GM20000 (cell line): ENCODE results near the gene PALLD.

Experiments used
- DNase-seq: peaks from one replicate; pipeline ENCODE4 v3.0.0; 2012; ENCODE audit warnings: low spot score
- TF ChIP-seq, protein P1 (sequence below): IDR thresholded peaks from 2 replicates; pipeline ENCODE4 v1.5.1; 2012; ENCODE audit warnings: mild to moderate bottlenecking, control low read depth; ENCODE audit errors: extremely low read depth, missing control alignments

Gene PALLD

DNA sequence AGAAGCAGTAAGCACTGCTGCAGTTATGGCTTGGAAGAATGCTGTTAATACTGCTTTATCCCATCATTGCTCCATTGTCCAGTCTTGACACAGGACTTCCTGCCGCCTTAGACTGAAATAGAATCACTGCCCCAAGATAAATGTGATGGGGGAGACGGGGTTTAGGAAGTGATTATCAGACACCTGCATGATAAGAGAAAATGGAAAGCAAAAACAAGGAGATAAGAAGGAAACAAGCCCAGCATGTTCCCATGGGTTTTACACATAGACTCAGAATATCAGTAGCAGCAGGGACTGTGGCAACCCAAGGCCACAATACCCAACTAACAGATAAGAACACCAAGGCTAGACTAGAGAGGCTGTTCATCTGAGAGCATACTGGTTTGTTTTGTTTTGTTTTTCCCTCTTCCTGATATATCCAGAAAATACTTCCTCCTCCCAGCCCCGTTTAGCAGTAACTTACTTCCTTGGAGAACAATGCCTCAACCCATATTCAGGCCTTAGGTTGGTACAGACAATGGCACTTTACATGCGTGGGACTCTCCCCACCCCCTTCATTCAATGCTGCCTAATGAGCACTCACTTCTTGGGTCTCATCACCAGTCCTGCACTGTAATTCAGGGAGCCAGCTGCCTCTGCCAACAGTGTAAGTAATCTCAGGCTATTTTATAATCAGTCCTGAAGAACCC lies 280.6 kb downstream of the PALLD start:
- DNase-seq: no peak
- TF ChIP-seq, protein P1, sequence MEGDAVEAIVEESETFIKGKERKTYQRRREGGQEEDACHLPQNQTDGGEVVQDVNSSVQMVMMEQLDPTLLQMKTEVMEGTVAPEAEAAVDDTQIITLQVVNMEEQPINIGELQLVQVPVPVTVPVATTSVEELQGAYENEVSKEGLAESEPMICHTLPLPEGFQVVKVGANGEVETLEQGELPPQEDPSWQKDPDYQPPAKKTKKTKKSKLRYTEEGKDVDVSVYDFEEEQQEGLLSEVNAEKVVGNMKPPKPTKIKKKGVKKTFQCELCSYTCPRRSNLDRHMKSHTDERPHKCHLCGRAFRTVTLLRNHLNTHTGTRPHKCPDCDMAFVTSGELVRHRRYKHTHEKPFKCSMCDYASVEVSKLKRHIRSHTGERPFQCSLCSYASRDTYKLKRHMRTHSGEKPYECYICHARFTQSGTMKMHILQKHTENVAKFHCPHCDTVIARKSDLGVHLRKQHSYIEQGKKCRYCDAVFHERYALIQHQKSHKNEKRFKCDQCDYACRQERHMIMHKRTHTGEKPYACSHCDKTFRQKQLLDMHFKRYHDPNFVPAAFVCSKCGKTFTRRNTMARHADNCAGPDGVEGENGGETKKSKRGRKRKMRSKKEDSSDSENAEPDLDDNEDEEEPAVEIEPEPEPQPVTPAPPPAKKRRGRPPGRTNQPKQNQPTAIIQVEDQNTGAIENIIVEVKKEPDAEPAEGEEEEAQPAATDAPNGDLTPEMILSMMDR: no peak

DNA sequence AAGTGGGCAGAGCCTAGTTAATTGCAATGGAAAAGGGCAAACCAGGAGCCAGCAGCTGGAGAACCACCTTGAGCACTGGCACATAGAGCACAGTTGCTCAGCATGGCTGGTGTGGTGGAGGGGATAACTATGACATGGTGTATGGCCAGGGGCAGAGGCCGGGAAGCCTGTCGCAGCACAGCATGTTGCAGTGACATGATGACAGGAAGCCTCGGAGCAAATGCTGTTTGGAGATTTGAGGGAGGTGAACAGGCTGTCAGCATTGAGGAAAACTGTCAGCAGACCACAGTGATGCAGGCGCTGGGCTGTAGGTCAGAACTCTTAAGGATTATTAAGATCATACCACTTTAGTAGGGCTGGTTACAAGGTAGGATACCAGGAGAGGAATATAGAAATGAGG lies 284.5 kb downstream of the PALLD start:
- TF ChIP-seq, protein P1: no peak
- no peak for DNase-seq

DNA sequence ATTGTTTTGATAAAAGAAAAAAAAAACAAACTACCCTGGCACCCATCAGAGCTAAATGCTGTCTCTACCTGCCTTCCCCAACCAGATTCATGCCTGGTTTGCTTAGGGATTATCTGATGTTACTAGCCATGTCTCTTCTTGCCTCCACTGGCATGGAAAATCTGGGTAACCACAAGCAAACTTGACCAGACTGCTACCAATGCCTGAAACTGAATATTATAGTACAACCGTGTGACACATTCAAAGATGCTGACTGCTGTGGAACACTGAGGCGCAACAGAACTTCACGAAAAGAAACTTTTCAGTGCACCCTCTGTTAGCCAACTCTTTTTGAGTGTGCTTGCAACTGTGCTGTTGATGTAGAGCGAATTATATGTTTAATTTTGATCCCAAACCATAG lies 285.1 kb downstream of the PALLD start:
- DNase-seq: no peak
- TF ChIP-seq, protein P1: no peak

DNA sequence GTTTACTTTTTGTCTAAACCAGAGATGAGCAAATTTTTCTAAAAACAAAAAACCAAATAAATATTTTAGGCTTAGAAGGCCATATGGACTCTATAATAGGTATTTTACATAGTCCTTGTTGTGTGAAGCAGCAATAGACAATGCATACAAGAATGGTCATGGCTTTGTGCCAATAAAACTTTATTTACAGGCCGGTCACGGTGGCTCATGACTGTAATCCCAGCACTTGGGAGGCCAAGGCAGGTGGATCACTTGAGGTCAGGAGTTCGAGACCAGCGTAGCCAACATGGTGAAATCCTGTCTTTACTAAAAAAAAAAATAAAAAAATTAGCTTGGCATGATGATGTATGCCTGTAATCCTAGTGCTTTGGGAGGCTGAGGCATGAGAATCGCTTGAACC lies 285.6 kb downstream of the PALLD start:
- TF ChIP-seq, protein P1: no peak
- no peak for DNase-seq

DNA sequence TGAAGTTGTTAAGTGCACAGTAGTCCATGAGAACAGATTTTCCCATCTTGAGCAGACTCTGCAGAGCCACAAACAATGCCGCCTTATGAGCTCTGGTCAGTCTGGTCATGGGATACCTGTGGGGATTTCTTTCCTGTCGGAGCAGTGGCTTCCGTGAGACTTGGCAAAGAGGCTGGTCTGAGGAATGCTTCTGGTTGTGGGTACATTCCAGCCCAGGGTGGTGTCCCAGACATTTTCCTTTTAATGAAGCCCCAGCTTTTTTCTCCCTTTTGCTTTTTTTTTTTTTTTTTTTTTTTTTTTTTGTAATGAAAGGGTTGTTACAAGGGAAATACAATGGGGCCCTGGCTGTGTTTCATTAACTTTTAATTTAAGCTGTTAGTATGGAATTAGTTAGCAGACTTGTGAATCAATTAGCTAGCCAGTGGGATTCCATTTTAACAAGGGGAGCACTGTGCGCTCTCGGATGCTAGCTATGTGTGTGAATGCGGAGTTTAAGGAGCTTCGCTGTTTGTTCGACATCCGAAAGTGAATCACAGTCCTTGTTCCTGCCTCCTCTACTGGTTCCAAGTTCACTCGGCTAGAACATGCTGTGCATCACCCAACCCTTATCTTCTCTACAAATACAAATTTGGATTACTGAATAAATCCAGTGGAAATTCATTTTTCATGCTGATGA lies 288.1 kb downstream of the PALLD start:
- no peak for DNase-seq
- TF ChIP-seq, protein P1: no peak

DNA sequence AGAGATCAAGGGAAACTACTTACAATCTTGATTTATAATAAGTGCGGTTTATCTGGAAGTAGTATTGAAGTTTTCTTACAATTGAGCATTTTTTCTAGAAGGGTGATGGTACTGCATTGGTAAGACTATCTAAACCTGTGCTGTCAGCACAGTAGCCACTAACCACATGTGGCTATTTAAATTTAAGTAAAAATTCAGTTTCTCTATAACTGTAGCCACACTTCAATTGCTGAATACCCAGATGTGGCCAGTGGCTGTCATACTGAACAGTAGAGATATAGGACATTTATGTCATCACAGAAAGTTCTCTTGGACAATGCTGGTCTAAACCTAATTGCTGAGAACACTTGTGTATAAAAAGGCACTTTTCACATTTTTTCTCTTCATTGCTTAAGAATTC lies 290.5 kb downstream of the PALLD start:
- TF ChIP-seq, protein P1: no peak
- no peak for DNase-seq

DNA sequence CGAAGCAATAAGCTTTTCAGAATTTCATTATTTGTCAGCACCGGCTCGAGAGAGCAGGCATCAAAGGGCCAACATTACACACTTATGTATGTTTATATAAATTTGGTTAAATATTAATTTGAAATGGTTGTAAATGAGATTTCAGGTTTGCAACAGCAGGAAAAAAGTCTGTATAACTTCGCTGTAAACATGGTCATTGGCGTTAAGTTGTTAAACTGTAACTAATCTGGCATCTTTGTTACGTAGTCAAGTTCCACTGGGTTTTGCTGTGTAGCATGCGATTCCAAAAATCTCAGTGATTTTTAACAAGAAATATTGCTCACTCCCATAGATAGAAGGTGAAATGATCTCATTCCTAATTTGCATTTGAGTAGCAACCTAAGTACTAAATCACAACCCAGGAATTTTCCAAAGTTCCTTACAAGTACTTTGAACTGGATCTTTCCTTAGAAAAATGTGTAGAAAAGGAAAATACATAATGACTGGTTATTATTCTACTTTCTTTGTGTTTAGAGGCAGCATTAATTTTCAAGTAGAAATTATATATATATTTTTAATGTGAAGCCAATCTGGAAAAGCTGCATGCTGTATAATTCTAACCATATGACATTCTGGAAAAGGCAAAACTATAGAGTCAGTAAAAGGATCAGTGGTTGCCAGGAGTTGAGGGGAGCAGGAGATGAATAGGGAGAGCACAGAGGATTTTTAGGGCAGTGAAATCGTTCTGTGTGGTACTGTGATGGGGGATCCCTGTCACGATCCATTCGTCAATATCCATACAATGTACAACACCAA lies 291.1 kb downstream of the PALLD start:
- TF ChIP-seq, protein P1: no peak
- no peak for DNase-seq
